Vagina (tissue), 2 donors: Measurements from ENCODE around the gene CD33. TPM values are rescaled to one million over a fixed set of nuclear protein-coding genes. Genes with fewer than 3 reads are reported as not detected.

Experiments used
- DNase-seq, 2 donors: peaks; one replicate each; pipeline ENCODE4 v3.0.0-alpha.2; 2017; ENCODE audit errors: extremely low spot score in 2 of 2
- H3K27ac ChIP-seq: fragments of 200-600 bp; sonication (generic); one replicate; pipeline ENCODE4 v1.5.1; 2019
- H3K27me3 ChIP-seq: fragments of 200-600 bp; sonication (generic); one replicate; pipeline ENCODE4 v1.5.1; 2019
- H3K36me3 ChIP-seq, 2 donors: fragments of 200-600 bp; sonication (generic); one replicate each; pipeline ENCODE4 v1.5.1; 2017 to 2019
- H3K4me1 ChIP-seq: fragments of 200-600 bp; sonication (generic); one replicate; pipeline ENCODE4 v1.5.1; 2019
- H3K4me3 ChIP-seq, 2 donors: fragments of 200-600 bp; sonication (generic); 1 replicate in 1 of 2; 2 replicates in 1 of 2; pipeline ENCODE4 v1.5.1; 2016 to 2019
- H3K9me3 ChIP-seq: fragments of 200-600 bp; sonication (generic); one replicate; pipeline ENCODE4 v1.5.1; 2019
- CTCF ChIP-seq, 3 experiments: fragments of 450-650 bp in 2 of 3; fragments of 200-600 bp in 1 of 3; sonication (generic) in 1 of 3; IDR thresholded peaks; one replicate each; pipeline ENCODE4 v1.5.1; 2017 to 2019; ENCODE audit warnings: antibody characterized with exemption in 3 of 3, mild to moderate bottlenecking in 2 of 3, moderate library complexity in 2 of 3
- POLR2A ChIP-seq, 2 donors: fragments of 450-650 bp; IDR thresholded peaks; one replicate each; pipeline ENCODE4 v1.6.1; 2017; ENCODE audit warnings: antibody characterized with exemption in 2 of 2, mild to moderate bottlenecking in 2 of 2, moderate library complexity in 2 of 2
- POLR2AphosphoS5 ChIP-seq, 2 donors: sonication (generic); formaldehyde crosslinking; IDR thresholded peaks; one replicate each; pipeline ENCODE4 v1.9.0; 2017; ENCODE audit warnings: antibody characterized with exemption in 2 of 2, mild to moderate bottlenecking in 2 of 2, low read depth in 1 of 2; ENCODE audit not compliant: insufficient read depth in 1 of 2
- intact Hi-C: fragments of 100-400 bp; cut with DNase I; formaldehyde crosslinking; loops from one replicate; pipeline ENCODE4 v1.15.1; 2023
- microRNA-seq: library from miRNA; unstranded; fragments of <30 nt; microRNA quantifications from one replicate; pipeline ENCODE4, GENCODE V29; 2017; ENCODE audit warnings: borderline number of aligned reads, borderline replicate concordance
- small RNA-seq: library from RNA; depleted of rRNA; stranded (forward); fragments of <200 nt; gene quantifications from one replicate; pipeline ENCODE3, GENCODE V24; 2016
- total RNA-seq: library from RNA; depleted of rRNA; stranded (reverse); fragments of >200 nt; gene quantifications from one replicate; pipeline ENCODE4 v1.2.3, GENCODE V29; 2016

The CD33 gene
- total RNA-seq, 1 donor from 2014 or later, result 5.6 TPM

GRCh38 chr19:51285682-51286081 lies 60.8 kb downstream of the CD33 start:
- no peak for DNase-seq
- H3K27ac ChIP-seq, result no peak overlapping the region
- intact Hi-C loops, result no loop called here
- H3K36me3 ChIP-seq, result no peaks in the 10 kb centered on the region
- no peaks in the 10 kb centered on the region for H3K27me3 ChIP-seq
- no peaks in the 10 kb centered on the region for H3K9me3 ChIP-seq
- H3K4me1 ChIP-seq, result no peaks in the 10 kb centered on the region
- H3K4me3 ChIP-seq, result no peak overlapping the region
- TF ChIP-seq POLR2AphosphoS5 (IDR thresholded peaks at IDR 0.05; ENCODE audit: insufficient read depth in 1 of 2, low read depth in 1 of 2) (no peak), CTCF (IDR thresholded peaks at IDR 0.05) (no peak), POLR2A (IDR thresholded peaks at IDR 0.05) (no peak)

Small RNAs within 50 kb of the gene (microRNA-seq; reads per million reads assigned to microRNA genes)
- not detected for gene MIR8074

Small RNAs within 50 kb of the gene (small RNA-seq; reads per million reads assigned to genes)
- gene MIR8074, result not detected

Other genes starting within 250 kb of the CD33 start
- gene KLK7, start 241.2 kb upstream of the CD33 start, total RNA-seq, result 14.2 TPM
- 16.2 TPM for gene KLK8, start 223.5 kb upstream of the CD33 start, total RNA-seq
- gene KLK10, start 205.4 kb upstream of the CD33 start, total RNA-seq, result 54.5 TPM
- 103 TPM for gene KLK11, start 198.5 kb upstream of the CD33 start, total RNA-seq
- 4.2 TPM for gene KLK12, start 190.1 kb upstream of the CD33 start, total RNA-seq
- gene KLK13, start 160.0 kb upstream of the CD33 start, total RNA-seq, result 31.2 TPM
- not detected for gene KLK14, start 142.2 kb upstream of the CD33 start, total RNA-seq
- 8.8 TPM for gene CTU1, start 116.7 kb upstream of the CD33 start, total RNA-seq
- gene SIGLEC9, start 100.2 kb upstream of the CD33 start, total RNA-seq, result 5.9 TPM
- 1.5 TPM for gene SIGLEC7, start 82.8 kb upstream of the CD33 start, total RNA-seq
- not detected for gene SIGLECL1, start 26.0 kb downstream of the CD33 start, total RNA-seq
- not detected for gene IGLON5, start 86.6 kb downstream of the CD33 start, total RNA-seq
- 20.1 TPM for gene VSIG10L, start 117.1 kb downstream of the CD33 start, total RNA-seq
- gene ETFB, start 141.3 kb downstream of the CD33 start, total RNA-seq, result 114 TPM
- not detected for gene CLDND2, start 143.9 kb downstream of the CD33 start, total RNA-seq
- gene NKG7, start 147.6 kb downstream of the CD33 start, total RNA-seq, result 3.4 TPM
- gene LIM2, start 162.9 kb downstream of the CD33 start, total RNA-seq, result not detected
- gene C19orf84, start 165.5 kb downstream of the CD33 start, total RNA-seq, result not detected
- 3.7 TPM for gene SIGLEC10, start 192.6 kb downstream of the CD33 start, total RNA-seq
- not detected for gene SIGLEC8, start 233.4 kb downstream of the CD33 start, total RNA-seq